HAP-1 (cell line): Measurements from ENCODE around the gene RGPD8.

Experiments used
- DNase-seq, 2 experiments: peaks; one replicate each; pipeline ENCODE4 v3.0.0-alpha.2; 2016 to 2020; ENCODE audit warnings: low spot score in 2 of 2
- H3K27me3 ChIP-seq: fragments of 250-450 bp; sonication (Bioruptor Pico); 2 replicates; pipeline ENCODE4 v1.5.1; 2020; ENCODE audit warnings: low read depth, mild to moderate bottlenecking, moderate library complexity
- H3K36me3 ChIP-seq: fragments of 250-450 bp; sonication (Bioruptor Pico); replicated peaks from 2 replicates; pipeline ENCODE4 v1.5.1; 2020; ENCODE audit warnings: mild to moderate bottlenecking
- H3K4me1 ChIP-seq: fragments of 250-450 bp; sonication (Bioruptor Pico); 2 replicates; pipeline ENCODE4 v1.5.1; 2020; ENCODE audit warnings: mild to moderate bottlenecking
- H3K4me3 ChIP-seq: fragments of 250-450 bp; sonication (Bioruptor Pico); 2 replicates; pipeline ENCODE4 v1.5.1; 2020; ENCODE audit warnings: mild to moderate bottlenecking, moderate library complexity
- H3K9me3 ChIP-seq: fragments of 250-450 bp; sonication (Bioruptor Pico); 2 replicates; pipeline ENCODE4 v1.5.1; 2020; ENCODE audit warnings: mild to moderate bottlenecking, moderate library complexity
- in situ Hi-C: fragments of 300-500 bp; cut with MboI; formaldehyde crosslinking; loops from 3 replicates; pipeline ENCODE4 v1.14.3; 2020; ENCODE audit warnings: low sequenced_read_pairs, inconsistent platforms, mixed read lengths

RGPD8 gene

GRCh38 chr2:112335600-112335999 lies 97.8 kb downstream of the RGPD8 start:
- Histone ChIP-seq H3K27me3 (no peaks in the 10 kb centered on the region), H3K36me3 (no peaks in the 10 kb centered on the region), H3K9me3 (no peaks in the 10 kb centered on the region), H3K4me3 (no peak overlapping the region), H3K4me1 (no peaks in the 10 kb centered on the region)
- no peak for DNase-seq
- in situ Hi-C loops, result no loop called here

- Histone ChIP-seq H3K4me1 (no peaks in the 10 kb centered on the region), H3K9me3 (no peaks in the 10 kb centered on the region), H3K4me3 (no peak overlapping the region), H3K36me3 (no peaks in the 10 kb centered on the region), H3K27me3 (no peaks in the 10 kb centered on the region)
- no peak for DNase-seq
- in situ Hi-C loops, result no loop called here
Observed at GRCh38 chr2:112332123-112332696, 101.2 kb downstream of the RGPD8 start.

- Histone ChIP-seq H3K4me1 (no peaks in the 10 kb centered on the region), H3K9me3 (no peaks in the 10 kb centered on the region), H3K36me3 (no peaks in the 10 kb centered on the region), H3K4me3 (no peak overlapping the region), H3K27me3 (no peaks in the 10 kb centered on the region)
- in situ Hi-C loops, result no loop called here
- no peak for DNase-seq
Observed at GRCh38 chr2:112322919-112323318, 110.5 kb downstream of the RGPD8 start.

- peaks cover 4% of the 10 kb centered on the region for H3K4me1 ChIP-seq
- in situ Hi-C loops, result no loop called here
- H3K36me3 ChIP-seq, result no peaks in the 10 kb centered on the region
Observed at GRCh38 chr2:112321375-112322320, 111.8 kb downstream of the RGPD8 start.

More at GRCh38 chr2:112321375-112322320, 111.8 kb downstream of the RGPD8 start:
- DNase-seq, result no peak
- Histone ChIP-seq H3K27me3 (no peaks in the 10 kb centered on the region), H3K4me3 (no peak overlapping the region), H3K9me3 (no peaks in the 10 kb centered on the region)
